HUES64 (cell line): ENCODE measurements around the gene ORAI2.
A peak's percentile ranks its signal among the peaks of the same experiment; 100 is the strongest.

Source experiments
- H3K27ac ChIP-seq: 2 replicates; pipeline ENCODE4 v1.7.0; 2013; ENCODE audit warnings: low read depth, low read length, inconsistent platforms
- H3K27me3 ChIP-seq: 2 replicates; pipeline ENCODE4 v1.6.1; 2013; ENCODE audit warnings: mild to moderate bottlenecking, low read length; ENCODE audit not compliant: insufficient read depth
- H3K36me3 ChIP-seq: 2 replicates; pipeline ENCODE4 v1.6.1; 2013; ENCODE audit warnings: mild to moderate bottlenecking, low read length; ENCODE audit not compliant: insufficient read depth
- H3K4me1 ChIP-seq: 2 replicates; pipeline ENCODE4 v1.6.1; 2013; ENCODE audit warnings: mild to moderate bottlenecking, low read length, moderate library complexity; ENCODE audit not compliant: insufficient read depth
- H3K4me3 ChIP-seq: 2 replicates; pipeline ENCODE4 v1.5.1; 2013; ENCODE audit warnings: mild to moderate bottlenecking, low read length, moderate library complexity
- H3K9ac ChIP-seq: 2 replicates; pipeline ENCODE4 v1.6.1; 2013; ENCODE audit warnings: mild to moderate bottlenecking, low read depth, low read length
- H3K9me3 ChIP-seq: 2 replicates; pipeline ENCODE4 v1.6.1; 2013; ENCODE audit warnings: low read depth, low read length; ENCODE audit not compliant: insufficient read depth
- WGBS: fragments of 150-250, 120-280 bp; methylation state at CpG from one replicate; pipeline ENCODE4 v1.1.7; 2013; ENCODE audit warnings: missing lambda C conversion rate; 5-methylcytosine and 5-hydroxymethylcytosine counted together

Gene ORAI2

GRCh38 chr7:102415685-102416225 is 17.6 kb upstream of the ORAI2 start:
- Histone ChIP-seq H3K4me3 (no peak overlapping the region), H3K27me3 (no peaks in the 10 kb centered on the region), H3K9ac (no peak overlapping the region), H3K27ac (no peak overlapping the region), H3K36me3 (peaks cover 78% of the 10 kb centered on the region), H3K4me1 (no peaks in the 10 kb centered on the region), H3K9me3 (no peaks in the 10 kb centered on the region)
- 95% methylated on average over 12 of the region's 12 CpGs for WGBS

DNA sequence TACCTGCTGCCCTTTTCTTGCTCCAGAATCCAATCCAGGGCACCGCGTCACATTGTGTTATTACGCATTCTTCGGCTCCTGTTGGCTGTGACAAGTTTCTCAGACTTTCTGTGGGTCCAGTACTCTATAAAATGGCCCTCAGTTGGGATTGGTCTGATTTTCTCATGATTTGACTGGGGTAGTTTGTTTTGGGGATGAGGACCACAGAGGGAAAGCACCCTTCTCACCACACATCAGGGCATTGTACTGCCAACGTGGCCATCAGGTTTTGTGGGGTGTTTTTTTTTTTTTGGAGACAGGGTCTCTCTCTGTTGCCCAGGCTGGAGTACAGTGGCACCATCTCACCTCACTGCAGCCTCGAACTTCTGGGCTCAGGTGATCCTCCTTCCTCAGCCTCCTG is 17.0 kb upstream of the ORAI2 start:
- H3K9ac ChIP-seq: no peak overlapping the region
- no peaks in the 10 kb centered on the region for H3K9me3 ChIP-seq
- peaks cover 75% of the 10 kb centered on the region for H3K36me3 ChIP-seq
- H3K27me3 ChIP-seq: no peaks in the 10 kb centered on the region
- 93% methylated on average over 5 of the region's 6 CpGs for WGBS
- no peak overlapping the region for H3K4me3 ChIP-seq
- H3K27ac ChIP-seq: no peak overlapping the region
- no peaks in the 10 kb centered on the region for H3K4me1 ChIP-seq

- H3K27ac ChIP-seq: no peak overlapping the region
- H3K4me1 ChIP-seq: no peaks in the 10 kb centered on the region
- peaks cover 73% of the 10 kb centered on the region for H3K36me3 ChIP-seq
- no peaks in the 10 kb centered on the region for H3K9me3 ChIP-seq
- no peak overlapping the region for H3K4me3 ChIP-seq
- no peaks in the 10 kb centered on the region for H3K27me3 ChIP-seq
- 100% methylated on average over 2 of the region's 3 CpGs for WGBS
- H3K9ac ChIP-seq: no peak overlapping the region
These were observed 16.3 kb upstream of the ORAI2 start for GRCh38 chr7:102417105-102417504.

DNA sequence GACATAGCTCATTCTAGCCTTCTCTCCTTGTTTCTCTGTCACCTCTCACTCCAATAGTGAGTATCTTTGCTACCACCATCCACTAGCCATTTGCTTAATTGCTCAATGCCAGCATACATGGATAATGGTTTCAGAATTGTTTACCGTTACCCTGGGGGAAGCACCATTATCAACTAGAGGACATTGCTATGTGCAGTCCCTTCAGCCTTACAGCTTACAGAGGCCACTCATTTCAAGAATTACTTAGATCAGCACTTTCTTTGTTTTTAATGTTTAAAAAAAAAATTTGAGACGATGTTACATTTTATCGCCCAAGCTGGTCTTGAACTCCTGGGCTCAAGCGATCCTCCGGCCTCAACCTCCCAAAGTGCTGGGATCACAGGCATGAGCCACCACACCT is 14.8 kb upstream of the ORAI2 start:
- Histone ChIP-seq H3K4me3 (no peak overlapping the region), H3K9me3 (no peaks in the 10 kb centered on the region), H3K27me3 (no peaks in the 10 kb centered on the region), H3K4me1 (no peaks in the 10 kb centered on the region; the same call in 1 of the 2 replicates), H3K27ac (no peak overlapping the region), H3K36me3 (peaks cover 63% of the 10 kb centered on the region), H3K9ac (no peak overlapping the region)
- 98% methylated on average over 5 of the region's 5 CpGs for WGBS

DNA sequence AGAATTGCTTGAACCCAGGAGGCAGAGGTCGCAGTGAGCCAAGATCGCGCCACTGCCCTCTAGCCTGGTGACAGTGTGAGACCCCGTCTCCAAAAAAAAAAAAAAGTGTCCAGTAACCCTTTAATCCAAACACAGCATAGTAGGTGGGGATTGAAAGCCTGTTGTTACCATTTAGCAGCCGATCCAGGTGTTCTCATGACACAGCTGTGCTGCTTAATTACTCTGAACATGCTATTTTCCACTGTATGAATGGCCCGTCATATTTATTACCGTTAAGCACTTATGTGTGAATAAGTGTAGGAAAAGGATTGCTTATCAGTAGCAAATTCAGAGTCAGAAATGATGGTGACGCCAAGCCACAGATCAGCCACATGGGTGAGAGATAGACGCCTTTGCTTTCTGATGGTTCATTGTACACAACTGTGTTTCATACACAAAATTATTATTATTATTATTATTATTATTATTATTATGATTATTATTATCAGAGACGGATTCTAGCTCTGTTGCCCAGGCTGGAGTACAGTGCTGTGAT is 11.6 kb upstream of the ORAI2 start:
- 95% methylated on average over 9 of the region's 10 CpGs for WGBS
- no peak overlapping the region for H3K4me3 ChIP-seq
- no peaks in the 10 kb centered on the region for H3K9me3 ChIP-seq
- no peaks in the 10 kb centered on the region for H3K27me3 ChIP-seq
- no peak overlapping the region for H3K27ac ChIP-seq
- H3K4me1 ChIP-seq: peaks cover 6% of the 10 kb centered on the region; the same call in 1 of the 2 replicates
- no peak overlapping the region for H3K9ac ChIP-seq
- H3K36me3 ChIP-seq: peaks cover 63% of the 10 kb centered on the region

DNA sequence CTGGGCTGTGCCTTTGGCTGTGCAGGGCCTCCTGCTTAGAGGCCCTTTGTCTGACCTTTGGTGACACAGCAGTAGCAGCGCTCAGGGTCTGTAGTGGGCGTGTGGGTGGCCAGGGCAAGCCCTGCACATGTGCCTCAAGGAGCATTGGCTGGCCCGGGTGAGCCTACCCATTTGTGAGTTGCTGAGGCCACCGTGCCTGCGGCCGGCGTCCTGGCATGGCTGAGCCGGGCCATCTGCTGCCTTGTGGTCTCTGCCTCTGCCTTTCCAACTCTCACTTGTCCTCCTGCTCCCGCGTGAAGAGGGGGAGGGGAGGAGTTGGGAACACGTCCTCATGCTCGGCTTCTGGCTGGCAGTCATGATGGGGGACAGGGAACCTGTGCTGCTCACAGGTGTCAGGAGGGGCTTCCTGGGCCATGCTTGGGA is 9.2 kb upstream of the ORAI2 start:
- no peak overlapping the region for H3K4me3 ChIP-seq
- WGBS: 73% methylated on average over 12 of the region's 12 CpGs
- H3K36me3 ChIP-seq: peaks cover 53% of the 10 kb centered on the region
- H3K4me1 ChIP-seq: peaks cover 6% of the 10 kb centered on the region; the same call in 1 of the 2 replicates
- H3K9ac ChIP-seq: peak overlapping the region; percentile 49
- H3K27ac ChIP-seq: no peak overlapping the region
- H3K9me3 ChIP-seq: no peaks in the 10 kb centered on the region
- H3K27me3 ChIP-seq: no peaks in the 10 kb centered on the region

DNA sequence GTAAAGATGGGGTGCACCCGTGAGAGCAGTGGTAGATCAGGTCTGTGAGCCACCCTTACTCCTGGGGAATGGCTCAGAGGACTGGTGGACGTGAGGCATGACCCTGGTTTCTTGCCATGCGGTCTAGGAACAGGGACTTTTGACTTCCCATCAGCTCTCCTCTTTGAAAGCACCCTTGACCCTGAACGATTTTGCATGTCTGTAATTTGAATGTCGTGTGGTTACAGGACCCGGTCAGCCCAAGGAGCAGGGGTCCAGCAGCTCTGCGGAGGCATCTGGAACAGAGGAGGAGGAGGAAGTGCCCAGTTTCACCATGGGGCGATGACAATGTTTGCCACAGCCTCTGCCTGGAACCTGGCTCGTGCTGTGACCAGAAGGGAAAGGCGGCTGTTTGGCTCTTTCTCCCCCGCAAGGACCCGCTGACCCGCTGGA is 8.6 kb upstream of the ORAI2 start:
- Histone ChIP-seq H3K9ac (no peak overlapping the region), H3K36me3 (peaks cover 49% of the 10 kb centered on the region), H3K27ac (no peak overlapping the region), H3K4me3 (no peak overlapping the region), H3K9me3 (no peaks in the 10 kb centered on the region), H3K4me1 (peaks cover 6% of the 10 kb centered on the region; the same call in 1 of the 2 replicates), H3K27me3 (no peaks in the 10 kb centered on the region)
- WGBS: 89% methylated on average over 13 of the region's 13 CpGs

DNA sequence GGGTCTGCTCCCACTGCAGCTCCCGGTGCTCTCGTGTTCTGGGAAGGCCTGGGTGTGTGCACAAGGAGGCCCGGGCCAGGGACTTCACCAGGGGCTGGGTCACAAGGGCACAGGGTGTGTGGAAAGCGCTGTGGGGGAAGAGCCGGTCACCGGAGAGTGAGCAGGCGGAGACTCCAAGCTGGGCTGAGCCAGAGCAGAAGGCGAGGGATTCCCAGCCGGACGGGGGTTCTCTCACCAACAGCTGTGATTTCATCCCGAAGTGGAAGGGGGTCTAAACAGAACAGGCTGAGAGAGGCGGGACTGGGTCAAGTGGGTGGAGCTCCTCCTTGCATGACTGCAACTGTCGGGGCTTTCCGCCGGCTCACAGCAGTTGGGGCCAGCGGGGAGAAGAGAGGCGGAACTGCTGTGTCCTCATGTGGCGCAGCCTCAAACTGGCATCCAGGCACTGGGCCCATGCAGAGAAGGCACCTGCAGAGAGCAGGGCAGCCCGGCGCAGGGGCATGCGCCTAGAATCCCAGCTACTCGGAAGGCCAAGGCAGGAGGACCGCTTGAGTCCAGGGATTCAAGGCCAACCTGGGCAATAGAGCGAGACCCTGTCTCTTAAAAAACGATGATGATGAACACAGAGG is 7.6 kb upstream of the ORAI2 start:
- no peaks in the 10 kb centered on the region for H3K27me3 ChIP-seq
- H3K9ac ChIP-seq: no peak overlapping the region
- H3K36me3 ChIP-seq: peaks cover 42% of the 10 kb centered on the region
- H3K4me1 ChIP-seq: peaks cover 8% of the 10 kb centered on the region; the same call in 1 of the 2 replicates
- no peak overlapping the region for H3K4me3 ChIP-seq
- H3K9me3 ChIP-seq: no peaks in the 10 kb centered on the region
- no peak overlapping the region for H3K27ac ChIP-seq
- WGBS: 78% methylated on average over 25 of the region's 25 CpGs

- H3K9ac ChIP-seq: no peak overlapping the region
These were observed 6.9 kb upstream of the ORAI2 start for GRCh38 chr7:102426268-102427018.

GRCh38 chr7:102427019-102427405 is 6.4 kb upstream of the ORAI2 start:
- Histone ChIP-seq H3K36me3 (peaks cover 34% of the 10 kb centered on the region), H3K9ac (no peak overlapping the region), H3K9me3 (no peaks in the 10 kb centered on the region), H3K27me3 (no peaks in the 10 kb centered on the region), H3K27ac (no peak overlapping the region), H3K4me3 (no peak overlapping the region), H3K4me1 (peaks cover 17% of the 10 kb centered on the region; the same call in 1 of the 2 replicates)
- WGBS: 94% methylated on average over 4 of the region's 5 CpGs

More at GRCh38 chr7:102426268-102427018, 6.9 kb upstream of the ORAI2 start:
- H3K4me3 ChIP-seq: no peak overlapping the region
- 93% methylated on average over 16 of the region's 16 CpGs for WGBS
- peaks cover 38% of the 10 kb centered on the region for H3K36me3 ChIP-seq
- H3K27ac ChIP-seq: no peak overlapping the region
- no peaks in the 10 kb centered on the region for H3K9me3 ChIP-seq
- H3K27me3 ChIP-seq: no peaks in the 10 kb centered on the region
- H3K4me1 ChIP-seq: peaks cover 12% of the 10 kb centered on the region; the same call in 1 of the 2 replicates
